LNCAP (cell line): Measurements from ENCODE around the gene TASOR2.

Experiments
- TF ChIP-seq, protein P1 (sequence below): fragments of 450-650 bp; IDR thresholded peaks from 2 replicates; pipeline ENCODE4 v1.5.1; 2017; ENCODE audit warnings: mild to moderate bottlenecking

TASOR2 gene, protein sequence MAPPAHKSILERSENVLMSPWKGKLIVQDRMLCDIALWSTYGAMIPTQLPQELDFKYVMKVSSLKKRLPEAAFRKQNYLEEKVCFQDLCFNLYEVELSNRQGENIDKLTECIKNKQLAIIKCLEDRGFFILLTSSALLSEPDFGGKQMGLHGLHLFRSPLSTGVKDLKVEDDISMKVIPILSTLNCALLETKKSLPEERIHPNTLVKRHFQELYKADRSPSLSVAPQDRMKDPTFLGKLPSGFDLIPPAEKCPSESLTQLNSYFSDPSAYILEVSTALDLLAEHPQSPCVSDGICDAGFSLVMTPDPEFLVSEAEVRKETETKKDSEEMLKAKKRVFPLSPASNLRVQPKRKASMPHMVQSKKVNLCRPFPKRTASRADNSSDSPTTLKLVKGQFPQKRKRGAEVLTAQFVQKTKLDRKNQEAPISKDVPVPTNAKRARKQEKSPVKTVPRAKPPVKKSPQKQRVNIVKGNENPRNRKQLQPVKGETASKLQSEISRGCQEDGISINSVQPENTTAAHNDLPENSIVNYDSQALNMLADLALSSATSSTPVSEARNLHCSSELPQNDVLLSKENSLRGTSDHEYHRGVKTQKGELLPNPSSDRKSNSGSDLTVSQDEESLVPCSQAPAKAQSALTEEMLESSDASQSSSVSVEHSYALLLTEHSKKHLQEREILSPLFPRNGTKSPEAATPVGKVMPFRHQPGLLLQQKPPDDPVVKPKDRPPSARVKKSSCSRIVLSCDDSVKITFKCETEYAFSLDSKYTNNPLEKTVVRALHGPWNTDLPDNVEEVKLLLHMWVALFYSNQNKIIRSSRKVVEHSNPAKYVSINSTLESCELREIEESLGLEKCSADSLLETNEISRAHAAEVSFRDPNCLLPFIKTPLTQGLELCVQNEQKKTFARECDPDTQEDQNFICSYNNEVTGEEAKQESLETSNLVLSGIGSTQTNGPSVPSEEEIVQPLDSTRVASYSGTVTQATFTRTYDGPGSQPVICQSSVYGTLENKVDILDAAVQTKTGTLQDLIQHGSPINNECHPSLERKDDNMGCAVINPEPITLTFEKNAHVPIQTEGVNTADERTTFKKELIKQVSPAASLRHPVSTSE (N-terminal part only)

DNA sequence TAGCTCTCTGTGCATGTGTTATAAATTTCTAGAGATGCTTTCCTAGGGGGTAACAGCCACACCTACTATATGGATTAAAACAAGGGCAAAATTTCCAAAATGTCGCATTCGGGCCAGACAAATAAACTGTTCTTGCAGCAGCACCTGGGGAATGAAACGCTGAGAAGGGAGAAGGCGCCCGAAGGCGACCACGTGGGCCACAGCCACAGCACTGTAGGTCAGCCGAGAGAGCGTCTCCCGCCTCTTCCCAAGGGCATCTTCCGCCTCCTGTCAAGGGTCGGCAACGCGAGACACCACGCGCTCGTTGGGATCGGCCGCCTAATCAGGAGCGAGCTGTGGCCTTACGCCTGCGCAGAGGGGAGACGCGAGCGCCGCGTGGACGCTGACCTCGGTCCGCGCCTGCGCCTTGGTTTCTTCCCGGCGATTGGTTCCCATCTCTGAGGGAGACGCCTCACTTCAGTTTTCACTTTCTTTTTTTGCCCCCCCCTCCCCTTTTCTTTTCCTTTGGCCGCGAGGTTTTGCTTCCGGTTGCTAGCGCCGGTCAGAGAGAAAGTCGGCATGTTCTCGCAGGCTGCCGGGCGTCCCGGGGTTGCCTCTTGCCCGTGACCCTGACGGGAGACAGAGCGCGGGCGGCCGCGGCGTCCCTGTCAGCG, at the start of gene TASOR2:
Gene TASOR2 (plus strand): TSS at position 521 of the 653 bp plus-strand sequence. CDS start 35,805 bp downstream, outside the sequence.
- TF ChIP-seq, protein P1, sequence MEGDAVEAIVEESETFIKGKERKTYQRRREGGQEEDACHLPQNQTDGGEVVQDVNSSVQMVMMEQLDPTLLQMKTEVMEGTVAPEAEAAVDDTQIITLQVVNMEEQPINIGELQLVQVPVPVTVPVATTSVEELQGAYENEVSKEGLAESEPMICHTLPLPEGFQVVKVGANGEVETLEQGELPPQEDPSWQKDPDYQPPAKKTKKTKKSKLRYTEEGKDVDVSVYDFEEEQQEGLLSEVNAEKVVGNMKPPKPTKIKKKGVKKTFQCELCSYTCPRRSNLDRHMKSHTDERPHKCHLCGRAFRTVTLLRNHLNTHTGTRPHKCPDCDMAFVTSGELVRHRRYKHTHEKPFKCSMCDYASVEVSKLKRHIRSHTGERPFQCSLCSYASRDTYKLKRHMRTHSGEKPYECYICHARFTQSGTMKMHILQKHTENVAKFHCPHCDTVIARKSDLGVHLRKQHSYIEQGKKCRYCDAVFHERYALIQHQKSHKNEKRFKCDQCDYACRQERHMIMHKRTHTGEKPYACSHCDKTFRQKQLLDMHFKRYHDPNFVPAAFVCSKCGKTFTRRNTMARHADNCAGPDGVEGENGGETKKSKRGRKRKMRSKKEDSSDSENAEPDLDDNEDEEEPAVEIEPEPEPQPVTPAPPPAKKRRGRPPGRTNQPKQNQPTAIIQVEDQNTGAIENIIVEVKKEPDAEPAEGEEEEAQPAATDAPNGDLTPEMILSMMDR: no peak

DNA sequence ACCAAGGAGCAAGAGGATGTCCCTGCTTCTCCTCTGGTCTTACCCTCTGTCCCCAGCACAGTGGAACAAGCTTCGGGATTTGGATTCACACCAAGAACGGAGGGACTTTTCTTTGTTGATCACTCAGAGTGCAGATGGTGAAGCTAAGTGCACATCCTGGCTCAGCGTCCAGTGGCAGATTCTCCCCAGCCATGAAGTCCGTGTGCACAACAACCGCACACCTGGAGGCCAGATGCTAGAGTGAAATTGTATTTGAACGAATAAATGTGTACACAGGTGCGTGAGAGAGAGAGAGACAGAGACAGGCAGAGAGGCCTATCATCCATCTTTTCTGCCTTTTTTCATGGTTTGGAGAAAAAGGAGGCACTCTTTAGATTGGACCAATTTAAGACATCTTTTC, 49.7 kb upstream of the TASOR2 start:
- TF ChIP-seq, protein P1: no peak

DNA sequence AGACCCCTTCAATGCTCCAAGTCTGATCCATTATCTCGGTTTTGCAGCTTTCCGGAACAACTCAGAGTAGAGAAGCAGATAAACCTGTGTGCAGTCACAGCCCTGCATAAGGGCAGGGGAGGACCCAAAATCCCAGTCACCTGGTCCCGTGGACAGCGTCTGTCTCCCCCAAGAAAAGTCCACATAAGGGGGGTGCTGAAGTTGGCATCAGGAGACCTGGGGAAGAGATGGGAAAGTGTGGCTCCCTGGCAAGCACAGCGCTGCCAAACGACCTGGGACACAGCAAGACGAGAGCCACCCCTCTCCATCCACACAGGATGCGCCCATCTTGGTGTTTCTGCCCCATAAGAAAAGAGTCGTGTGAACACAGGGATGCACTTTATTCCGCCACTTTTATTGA, 46.1 kb upstream of the TASOR2 start:
- TF ChIP-seq, protein P1: no peak

DNA sequence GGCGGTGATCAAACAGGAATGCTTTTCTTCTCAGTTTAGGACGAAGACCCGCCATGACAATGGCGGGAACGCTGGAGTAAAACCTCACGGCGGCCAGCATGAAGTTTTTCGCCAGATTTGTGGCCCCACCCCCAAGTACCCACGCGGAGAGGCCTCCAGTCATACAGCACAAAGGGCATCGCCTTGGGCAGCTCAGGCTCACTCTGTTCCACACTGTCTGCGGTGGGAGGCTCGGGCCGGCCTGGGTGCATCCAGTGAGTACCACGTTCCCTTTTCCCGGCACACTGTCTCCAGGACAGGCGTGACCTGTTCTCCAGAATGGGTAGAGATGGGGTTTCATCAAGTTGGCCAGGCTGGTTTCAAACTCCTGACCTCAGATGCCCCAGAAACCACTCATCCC, 45.6 kb upstream of the TASOR2 start:
- TF ChIP-seq, protein P1: no peak

DNA sequence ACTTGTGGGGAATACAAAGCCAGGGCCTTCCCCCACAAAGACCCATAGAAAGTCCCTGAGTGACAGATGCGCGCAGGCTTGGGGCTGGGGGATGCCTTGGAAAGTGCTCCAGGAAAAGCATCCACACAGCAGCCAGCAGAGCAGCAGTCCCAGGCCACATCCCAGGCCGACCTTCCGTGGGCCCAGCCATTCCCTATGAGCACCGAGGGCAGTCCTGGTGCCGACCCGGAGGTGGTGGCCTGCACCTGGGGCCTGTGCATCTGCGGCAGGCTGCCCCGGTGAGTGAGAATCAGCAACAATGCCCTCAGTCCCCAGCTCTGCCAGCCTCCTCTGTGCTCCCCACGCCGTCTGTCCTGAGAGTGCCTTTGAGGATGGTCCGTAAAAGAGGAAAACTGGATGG, 44.6 kb upstream of the TASOR2 start:
- TF ChIP-seq, protein P1: no peak

DNA sequence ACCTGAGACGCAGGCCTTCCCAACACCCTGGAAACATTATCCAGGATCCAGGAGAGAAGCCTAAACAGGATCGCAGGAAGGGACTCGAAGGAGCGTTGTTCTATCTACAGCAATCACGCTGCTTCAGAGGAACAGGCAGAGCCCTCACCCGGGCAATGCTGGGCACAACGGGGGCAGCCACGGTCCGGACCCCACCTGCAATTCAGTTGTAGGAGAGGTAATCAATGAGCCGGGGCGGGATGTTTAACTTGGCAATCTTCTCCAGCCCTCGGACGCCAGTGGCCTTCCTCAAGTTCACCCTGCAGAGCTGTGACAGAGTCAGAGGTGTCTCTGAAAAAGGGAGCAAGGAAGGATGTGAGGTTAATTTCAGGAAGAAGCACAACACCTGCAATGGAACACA, 44.1 kb upstream of the TASOR2 start:
- TF ChIP-seq, protein P1: no peak

DNA sequence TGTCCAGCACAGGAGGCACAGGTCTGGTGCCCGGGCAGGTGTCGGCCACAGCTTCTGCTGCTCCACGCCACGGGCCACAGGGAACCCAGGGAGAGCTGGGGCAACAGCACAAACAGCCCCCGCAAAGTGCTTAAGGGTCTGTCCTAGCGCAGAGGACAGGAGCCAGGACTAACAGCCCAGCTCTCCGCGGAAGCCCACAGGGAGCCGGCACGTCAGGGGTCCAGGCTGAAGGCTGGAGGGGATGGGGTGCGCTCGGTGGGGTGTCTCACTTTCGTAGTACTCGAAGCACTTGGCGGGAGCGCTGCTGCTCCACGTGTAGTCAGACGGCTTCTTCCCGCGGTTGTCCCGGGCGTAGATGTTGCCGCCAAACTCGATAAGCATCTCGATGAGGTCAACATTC, 43.1 kb upstream of the TASOR2 start:
- TF ChIP-seq, protein P1: no peak
